ENCODE measurements around the gene TNRC6B. TPM values are rescaled to one million over a fixed set of nuclear protein-coding genes. Genes with fewer than 3 reads are reported as not detected.

The TNRC6B gene
- total RNA-seq, 2 experiments from 2014 or later, result 37.0 to 63.7 TPM

- ChIA-PET POLR2A (no interaction called here), CTCF (ENCODE audit: unreplicated experiment) (no interaction called here)
- H3K4me1 ChIP-seq (ENCODE audit: insufficient read depth, low read length, poor library complexity, severe bottlenecking), result no peaks in the 10 kb centered on the region
- H3K9me3 ChIP-seq (ENCODE audit: low read length), result no peaks in the 10 kb centered on the region
- TF ChIP-seq EZH2phosphoT487 (IDR thresholded peaks at IDR 0.05; ENCODE audit: borderline replicate concordance, low read depth, low read length), result no peak
- no peak overlapping the region for H3K4me2 ChIP-seq (ENCODE audit: low read length)
- no peaks in the 10 kb centered on the region for H3K9me2 ChIP-seq (ENCODE audit: insufficient read depth, low read length)
- no TSS peak for BruUV-seq (replicated peaks)
- no peak overlapping the region for H2AFZ ChIP-seq (ENCODE audit: low read length)
- intact Hi-C loops (cut with micrococcal nuclease; ENCODE audit: unreplicated experiment), result no loop called here
- H3K27ac ChIP-seq (ENCODE audit: low read depth, low read length, poor library complexity, severe bottlenecking), result no peak overlapping the region
- no peak overlapping the region for H3K4me3 ChIP-seq (ENCODE audit: low read depth, low read length, poor library complexity, severe bottlenecking)
- no peaks in the 10 kb centered on the region for H3K79me2 ChIP-seq (ENCODE audit: insufficient read depth, low read depth, low read length)
- H3K36me3 ChIP-seq (ENCODE audit: insufficient read depth, low read length), result peaks cover 71% of the 10 kb centered on the region
- no peaks in the 10 kb centered on the region for H4K20me1 ChIP-seq (ENCODE audit: insufficient read depth, low read length)
- no peak for DNase-seq (ENCODE audit: low spot score)
Measured at GRCh38 chr22:40289991-40290459, 112.3 kb downstream of the TNRC6B start.

- DNase-seq (ENCODE audit: low spot score), result no peak
- no peaks in the 10 kb centered on the region for H3K79me2 ChIP-seq (ENCODE audit: insufficient read depth, low read depth, low read length)
- no peak overlapping the region for H3K4me2 ChIP-seq (ENCODE audit: low read length)
- no peak overlapping the region for H3K4me3 ChIP-seq (ENCODE audit: low read depth, low read length, poor library complexity, severe bottlenecking)
- intact Hi-C loops (cut with micrococcal nuclease; ENCODE audit: unreplicated experiment), result no loop called here
- no peaks in the 10 kb centered on the region for H3K9me2 ChIP-seq (ENCODE audit: insufficient read depth, low read length)
- TF ChIP-seq CTCF (conservative IDR thresholded peaks at IDR 0.05; ENCODE audit: low read length), result no peak
- TF ChIP-seq EZH2phosphoT487 (IDR thresholded peaks at IDR 0.05; ENCODE audit: borderline replicate concordance, low read depth, low read length), result no peak
- no peaks in the 10 kb centered on the region for H3K4me1 ChIP-seq (ENCODE audit: insufficient read depth, low read length, poor library complexity, severe bottlenecking)
- H2AFZ ChIP-seq (ENCODE audit: low read length), result no peak overlapping the region
- POLR2A ChIA-PET, result interaction anchor here (0.5 to 0.6 kb wide), 4 partner anchors 20 to 619 kb away, joined by 3 to 8 read pairs (median 4); no protein-coding TSS in a partner anchor
- H3K36me3 ChIP-seq (ENCODE audit: insufficient read depth, low read length), result peaks cover 66% of the 10 kb centered on the region
- no peak overlapping the region for H3K27ac ChIP-seq (ENCODE audit: low read depth, low read length, poor library complexity, severe bottlenecking)
- H3K9me3 ChIP-seq (ENCODE audit: low read length), result no peaks in the 10 kb centered on the region
- H4K20me1 ChIP-seq (ENCODE audit: insufficient read depth, low read length), result no peaks in the 10 kb centered on the region
- no TSS peak for BruUV-seq (replicated peaks)
- CTCF ChIA-PET (ENCODE audit: unreplicated experiment), result no interaction called here
Measured at GRCh38 chr22:40290516-40290915, 112.8 kb downstream of the TNRC6B start.

- peaks cover 48% of the 10 kb centered on the region for H3K36me3 ChIP-seq (ENCODE audit: insufficient read depth, low read length)
- no peak for DNase-seq (ENCODE audit: low spot score)
- H3K27ac ChIP-seq (ENCODE audit: low read depth, low read length, poor library complexity, severe bottlenecking), result no peak overlapping the region
- no peak overlapping the region for H2AFZ ChIP-seq (ENCODE audit: low read length)
- no TSS peak for BruUV-seq (replicated peaks)
- ChIA-PET CTCF (ENCODE audit: unreplicated experiment) (no interaction called here), POLR2A (interaction anchor here (0.7 kb wide), 1 partner anchor 68 kb away, joined by 3 read pairs; no protein-coding TSS in a partner anchor)
- no peaks in the 10 kb centered on the region for H3K4me1 ChIP-seq (ENCODE audit: insufficient read depth, low read length, poor library complexity, severe bottlenecking)
- H3K4me2 ChIP-seq (ENCODE audit: low read length), result no peak overlapping the region
- H4K20me1 ChIP-seq (ENCODE audit: insufficient read depth, low read length), result no peaks in the 10 kb centered on the region
- no peaks in the 10 kb centered on the region for H3K9me2 ChIP-seq (ENCODE audit: insufficient read depth, low read length)
- no peaks in the 10 kb centered on the region for H3K79me2 ChIP-seq (ENCODE audit: insufficient read depth, low read depth, low read length)
- intact Hi-C loops (cut with micrococcal nuclease; ENCODE audit: unreplicated experiment), result no loop called here
- no peaks in the 10 kb centered on the region for H3K9me3 ChIP-seq (ENCODE audit: low read length)
- H3K4me3 ChIP-seq (ENCODE audit: low read depth, low read length, poor library complexity, severe bottlenecking), result no peak overlapping the region
- TF ChIP-seq CTCF (conservative IDR thresholded peaks at IDR 0.05; ENCODE audit: low read length) (no peak), EZH2phosphoT487 (IDR thresholded peaks at IDR 0.05; ENCODE audit: borderline replicate concordance, low read depth, low read length) (no peak)
Measured at GRCh38 chr22:40294696-40295095, 117.0 kb downstream of the TNRC6B start.

Data from OCI-LY7 (cell line).